SH-SY5Y (cell line): ENCODE results near the gene CELSR1.

Source experiments
- GATA2 ChIP-seq: IDR thresholded peaks from 2 replicates; pipeline ENCODE4 v1.6.1; 2011; ENCODE audit warnings: mild to moderate bottlenecking, low read depth, low read length
- GATA3 ChIP-seq: IDR thresholded peaks from 2 replicates; pipeline ENCODE4 v1.6.1; 2011; ENCODE audit warnings: low read depth, mild to moderate bottlenecking, low read length, moderate library complexity

The CELSR1 gene

DNA sequence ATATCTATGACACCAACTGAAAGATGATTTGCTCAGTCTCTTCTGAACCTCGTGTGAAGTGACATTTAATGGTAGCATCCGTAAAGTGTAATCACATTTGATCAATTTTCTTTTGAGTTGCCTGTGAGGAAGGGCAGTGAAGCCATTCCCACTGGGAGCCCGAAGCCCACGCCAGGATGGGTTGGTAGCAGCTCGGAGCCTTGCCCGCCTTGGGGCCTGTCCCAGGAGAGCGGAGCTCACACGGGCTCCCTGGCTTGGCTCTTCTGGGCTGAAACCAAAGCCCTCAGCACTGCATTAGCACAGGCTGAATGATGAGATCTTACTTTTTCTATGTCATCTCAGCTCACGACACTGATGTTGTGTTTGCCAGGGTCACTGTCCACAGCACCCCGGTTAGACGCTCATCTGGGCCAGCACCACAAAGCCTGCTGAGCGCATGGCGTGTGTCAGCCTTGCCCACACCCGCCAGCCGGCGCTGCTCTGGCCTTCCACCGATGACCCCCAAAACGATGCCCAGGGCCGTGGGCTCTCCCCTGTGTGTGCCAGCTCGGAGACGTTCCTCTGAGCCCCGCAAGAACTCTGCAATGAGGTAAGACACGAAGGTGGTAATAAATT lies 211.2 kb downstream of the CELSR1 start:
- TF ChIP-seq GATA2 (no peak), GATA3 (no peak)

DNA sequence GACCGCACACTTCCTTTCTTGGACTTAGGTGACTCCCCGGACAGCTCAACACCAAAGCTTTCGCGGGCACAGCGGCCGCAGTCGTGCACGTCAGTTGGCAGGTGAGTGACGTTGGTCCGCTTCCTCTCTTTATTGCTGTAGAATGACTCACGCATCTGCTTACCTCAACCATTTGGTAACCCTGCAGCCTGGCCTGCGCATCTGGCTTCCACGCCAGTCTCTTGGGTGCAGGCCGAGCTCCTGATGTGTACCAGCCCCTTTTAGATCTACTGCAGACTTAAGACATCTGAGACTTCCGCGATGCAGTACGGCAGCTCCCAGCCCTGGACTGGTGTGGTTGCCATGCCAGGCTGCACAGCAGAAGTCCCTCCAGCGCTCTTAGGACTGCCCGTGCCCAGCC lies 214.3 kb downstream of the CELSR1 start:
- TF ChIP-seq GATA2 (no peak), GATA3 (no peak)

DNA sequence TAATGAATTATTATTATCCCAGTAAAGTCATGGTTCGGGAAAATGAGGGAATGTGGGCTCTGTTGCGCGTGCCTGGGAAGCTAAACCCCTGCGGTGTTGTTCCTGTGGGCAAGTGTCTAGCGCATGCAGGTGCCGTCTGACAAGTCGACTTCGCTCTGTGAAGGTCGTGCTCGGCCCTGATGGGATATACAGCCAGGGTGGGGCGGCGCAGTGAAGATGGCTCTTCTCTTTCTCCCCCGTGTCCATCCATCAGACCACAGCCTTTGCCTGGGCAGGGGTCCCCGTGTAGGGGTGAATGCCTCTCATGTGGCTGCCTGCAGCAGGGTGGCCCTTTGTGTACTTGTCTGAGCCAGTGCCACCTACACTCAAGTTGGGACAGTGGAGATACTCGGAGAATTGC lies 214.7 kb downstream of the CELSR1 start:
- TF ChIP-seq GATA3 (no peak), GATA2 (no peak)

DNA sequence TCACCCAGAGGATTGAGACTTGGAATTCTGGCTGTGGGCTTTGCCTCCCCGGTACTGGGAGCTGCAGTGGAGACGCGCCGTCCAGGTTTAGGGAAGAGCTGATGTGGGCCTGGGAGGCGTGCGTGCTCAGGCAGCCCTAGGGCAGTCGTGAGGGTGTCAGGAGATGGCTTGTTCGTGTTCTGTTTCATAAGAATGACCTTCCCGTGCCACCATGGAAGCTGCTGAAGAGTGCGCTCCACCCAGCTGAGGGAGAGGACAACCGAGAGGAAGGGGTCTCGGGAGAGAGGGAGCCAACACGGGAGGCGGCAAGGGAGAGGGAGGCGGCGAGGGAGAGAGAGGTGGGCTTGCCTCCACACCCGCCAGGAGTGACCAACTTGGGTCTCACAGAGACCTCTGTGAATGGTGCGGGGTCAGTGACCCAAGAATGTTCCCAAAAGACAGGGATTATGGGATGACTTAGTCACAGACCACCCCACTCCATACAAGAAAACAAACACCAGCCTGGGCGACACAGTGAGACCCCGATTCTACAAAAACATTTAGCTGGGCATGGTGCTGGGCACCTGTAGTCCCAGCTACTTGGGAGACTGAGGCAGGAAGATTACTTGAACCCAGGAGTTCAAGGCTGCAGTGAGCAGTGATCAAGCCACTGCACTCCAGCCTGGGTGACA lies 216.6 kb downstream of the CELSR1 start:
- TF ChIP-seq GATA2 (no peak), GATA3 (no peak)

DNA sequence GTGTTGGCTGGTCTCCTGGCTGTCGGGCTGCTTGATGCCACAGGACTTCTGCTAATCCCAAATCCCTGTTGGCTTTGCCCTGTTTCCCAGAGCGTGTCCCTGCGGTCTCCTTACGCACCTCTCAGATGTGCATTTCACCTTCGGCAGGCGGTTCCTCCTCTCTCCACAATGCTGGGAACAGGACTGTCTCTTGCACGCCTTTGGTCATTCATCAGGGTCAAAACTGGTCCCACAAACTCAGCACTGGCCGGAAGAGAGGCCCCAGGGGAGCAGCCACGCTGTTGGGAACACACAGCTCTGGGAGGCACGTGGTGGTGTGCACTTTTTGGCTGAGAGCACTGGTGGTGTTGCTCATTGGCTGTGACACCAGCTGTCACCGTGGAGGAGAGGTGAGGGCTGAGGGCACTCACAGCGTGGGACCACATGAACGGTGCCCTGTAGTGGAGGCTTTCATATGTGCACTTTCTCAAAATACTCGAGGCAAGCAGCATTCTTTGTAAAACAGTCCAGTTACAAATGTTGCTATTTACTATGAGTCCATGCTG lies 217.2 kb downstream of the CELSR1 start:
- TF ChIP-seq GATA3 (no peak), GATA2 (no peak)

DNA sequence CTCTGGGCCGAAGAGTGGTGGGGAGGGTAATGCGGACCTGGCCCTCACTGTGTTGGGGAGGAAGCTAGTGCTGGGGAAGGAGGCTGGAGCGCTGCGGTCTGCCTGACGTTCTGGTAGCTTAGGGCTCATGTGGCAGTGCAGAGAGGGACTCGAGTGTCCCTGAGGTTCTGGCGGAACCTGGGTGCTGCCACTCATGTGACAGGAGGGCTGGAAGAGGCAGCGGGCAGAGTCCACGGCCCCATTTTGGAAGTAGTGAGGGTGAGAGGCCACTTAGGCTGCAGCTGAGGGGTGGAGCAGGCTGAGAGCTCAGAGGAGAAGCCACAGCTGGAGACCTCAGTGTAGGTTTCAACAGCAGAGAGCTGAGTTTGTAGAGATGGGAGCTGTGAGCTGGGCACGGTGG lies 218.1 kb downstream of the CELSR1 start:
- TF ChIP-seq GATA3 = no peak
- no peak for TF ChIP-seq GATA2

DNA sequence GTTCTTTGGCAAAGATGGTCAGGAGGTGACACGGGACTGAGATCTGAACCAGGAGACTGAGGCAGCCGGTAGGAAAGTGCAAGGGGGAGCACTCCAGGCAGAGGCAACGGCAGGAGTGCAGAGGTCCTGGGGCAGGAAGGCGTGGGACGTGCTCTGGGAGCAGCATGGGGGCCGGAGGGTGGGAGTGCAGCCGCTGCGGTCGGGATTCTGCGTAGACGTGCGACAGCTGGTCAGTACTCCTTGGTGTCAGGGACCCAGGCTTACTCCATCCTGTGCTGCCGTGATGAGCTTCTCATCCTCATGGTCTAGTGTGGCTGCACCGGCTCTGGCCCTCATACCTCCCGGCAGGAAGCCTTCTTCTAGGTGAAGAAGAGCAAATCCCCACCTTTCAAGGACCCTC lies 218.8 kb downstream of the CELSR1 start:
- TF ChIP-seq GATA2 (no peak), GATA3 (no peak)

DNA sequence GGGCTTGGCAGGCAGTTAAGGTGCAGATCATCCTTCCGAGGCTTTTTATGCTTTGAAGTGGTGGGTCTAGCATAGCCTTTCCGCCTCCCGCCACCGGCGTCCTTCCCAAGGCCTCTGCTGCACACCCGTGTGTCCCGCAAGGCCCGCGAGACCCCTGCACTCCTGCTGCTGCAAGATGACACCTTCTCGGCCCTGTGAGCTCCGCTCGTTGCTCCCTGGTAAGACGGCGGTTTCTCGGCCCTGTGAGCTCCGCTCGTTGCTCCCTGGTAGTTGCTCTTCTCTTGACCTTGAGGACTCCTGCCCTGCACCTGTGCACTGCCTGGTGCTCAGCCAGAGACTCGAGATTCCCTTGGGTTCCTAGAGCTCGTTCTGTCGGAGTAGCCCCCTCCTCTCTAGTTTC lies 219.8 kb downstream of the CELSR1 start:
- TF ChIP-seq GATA2 (no peak), GATA3 (no peak)

DNA sequence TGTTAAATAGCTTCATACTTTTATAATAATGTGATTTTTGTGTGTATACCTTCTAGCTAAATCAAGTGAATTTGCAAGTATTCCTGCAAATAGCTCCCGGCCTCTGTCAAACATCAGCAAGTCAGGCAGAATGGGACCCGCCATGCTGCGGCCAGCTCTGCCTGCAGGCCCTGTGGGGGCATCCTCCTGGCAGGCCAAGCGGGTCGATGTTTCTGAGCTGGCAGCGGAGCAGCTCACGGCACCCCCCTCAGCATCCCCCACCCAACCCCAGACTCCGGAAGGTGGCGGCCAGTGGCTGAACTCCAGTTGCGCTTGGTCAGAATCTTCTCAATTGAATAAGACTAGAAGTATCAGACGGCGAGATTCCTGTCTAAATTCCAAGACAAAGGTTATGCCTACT lies 221.4 kb downstream of the CELSR1 start:
- TF ChIP-seq GATA3 (no peak), GATA2 (no peak)

DNA sequence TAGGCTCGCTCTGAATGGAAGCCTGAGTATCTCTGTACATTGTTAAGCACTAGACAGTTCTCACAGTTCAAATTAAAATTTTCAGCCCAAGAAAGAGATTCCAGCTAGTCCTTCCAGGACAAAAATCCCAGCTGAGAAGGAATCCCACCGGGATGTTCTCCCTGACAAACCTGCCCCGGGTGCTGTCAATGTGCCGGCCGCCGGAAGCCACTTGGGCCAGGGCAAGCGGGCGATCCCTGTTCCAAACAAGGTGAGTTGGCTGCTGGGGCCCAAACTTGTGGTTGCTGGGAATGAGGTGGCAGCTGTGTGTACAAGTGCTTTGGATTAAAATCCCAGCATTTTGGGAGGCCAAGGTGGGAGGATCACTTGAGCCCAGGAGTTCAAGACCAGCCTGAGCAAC lies 225.4 kb downstream of the CELSR1 start:
- no peak for TF ChIP-seq GATA3
- no peak for TF ChIP-seq GATA2
